Breast epithelium (tissue), 4 donors: Measurements from ENCODE around the gene TRIM10. TPM values are rescaled to one million over a fixed set of nuclear protein-coding genes. Genes with fewer than 3 reads are reported as not detected.
A peak's percentile ranks its signal among the peaks of the same experiment; 100 is the strongest.
"Not testable (repeated sequence)": the region's sequence is repeated elsewhere in the genome, so short reads cannot be mapped to it uniquely, and the experiment has no call there.

Experiments used
- DNase-seq, 2 donors: peaks; one replicate each; pipeline ENCODE4 v3.0.0-alpha.2; 2019; ENCODE audit warnings: low spot score in 2 of 2
- H3K27ac ChIP-seq, 2 donors: fragments of 200-600 bp; sonication (generic) in 1 of 2; one replicate each; pipeline ENCODE4 v1.5.1; 2016 to 2019; ENCODE audit warnings: mild to moderate bottlenecking in 1 of 2
- H3K27me3 ChIP-seq, 2 donors: fragments of 200-600 bp; sonication (generic) in 1 of 2; one replicate each; pipeline versions ENCODE4 v1.5.1 to v1.6.0; 2017 to 2019; ENCODE audit warnings: control low read depth in 1 of 2, mild to moderate bottlenecking in 1 of 2
- H3K36me3 ChIP-seq: fragments of 200-600 bp; one replicate; pipeline ENCODE4 v1.5.1; 2019
- H3K4me1 ChIP-seq, 2 donors: fragments of 200-600 bp; sonication (generic); one replicate each; pipeline ENCODE4 v1.5.1; 2016 to 2019; ENCODE audit warnings: control low read depth in 1 of 2
- H3K4me3 ChIP-seq, 3 donors: fragments of 200-600 bp; sonication (generic); 1 replicate in 2 of 3; 2 replicates in 1 of 3; pipeline ENCODE4 v1.5.1; 2016 to 2019; ENCODE audit warnings: mild to moderate bottlenecking in 3 of 3, moderate library complexity in 2 of 3
- H3K9me3 ChIP-seq, 2 donors: fragments of 200-600 bp; sonication (generic) in 1 of 2; one replicate each; pipeline ENCODE4 v1.5.1; 2016 to 2019; ENCODE audit warnings: control low read depth in 1 of 2
- POLR2A ChIP-seq: fragments of 450-650 bp; IDR thresholded peaks from one replicate; pipeline ENCODE4 v1.6.1; 2016; ENCODE audit warnings: antibody characterized with exemption, mild to moderate bottlenecking, moderate library complexity
- POLR2AphosphoS5 ChIP-seq, 3 donors: sonication (generic); formaldehyde crosslinking; IDR thresholded peaks; one replicate each; pipeline ENCODE4 v1.6.1; 2017; ENCODE audit warnings: antibody characterized with exemption in 3 of 3
- intact Hi-C: fragments of 100-400 bp; cut with DNase I; formaldehyde crosslinking; loops from one replicate; pipeline ENCODE4 v1.15.1; 2023; ENCODE audit warnings: low total_unique reads
- total RNA-seq, 3 donors: library from RNA; depleted of rRNA; stranded (reverse); fragments of >200 nt; gene quantifications; one replicate each; pipeline ENCODE4 v1.1.0, GENCODE V29; 2016
- TF ChIP-seq, protein P1 (sequence below), 3 donors: fragments of 450-650 bp; IDR thresholded peaks; one replicate each; pipeline ENCODE4 v1.5.1; 2016 to 2017; ENCODE audit warnings: antibody characterized with exemption in 3 of 3, mild to moderate bottlenecking in 3 of 3, moderate library complexity in 3 of 3

Gene TRIM10
- total RNA-seq, 3 donors from 2014 or later: not detected

DNA sequence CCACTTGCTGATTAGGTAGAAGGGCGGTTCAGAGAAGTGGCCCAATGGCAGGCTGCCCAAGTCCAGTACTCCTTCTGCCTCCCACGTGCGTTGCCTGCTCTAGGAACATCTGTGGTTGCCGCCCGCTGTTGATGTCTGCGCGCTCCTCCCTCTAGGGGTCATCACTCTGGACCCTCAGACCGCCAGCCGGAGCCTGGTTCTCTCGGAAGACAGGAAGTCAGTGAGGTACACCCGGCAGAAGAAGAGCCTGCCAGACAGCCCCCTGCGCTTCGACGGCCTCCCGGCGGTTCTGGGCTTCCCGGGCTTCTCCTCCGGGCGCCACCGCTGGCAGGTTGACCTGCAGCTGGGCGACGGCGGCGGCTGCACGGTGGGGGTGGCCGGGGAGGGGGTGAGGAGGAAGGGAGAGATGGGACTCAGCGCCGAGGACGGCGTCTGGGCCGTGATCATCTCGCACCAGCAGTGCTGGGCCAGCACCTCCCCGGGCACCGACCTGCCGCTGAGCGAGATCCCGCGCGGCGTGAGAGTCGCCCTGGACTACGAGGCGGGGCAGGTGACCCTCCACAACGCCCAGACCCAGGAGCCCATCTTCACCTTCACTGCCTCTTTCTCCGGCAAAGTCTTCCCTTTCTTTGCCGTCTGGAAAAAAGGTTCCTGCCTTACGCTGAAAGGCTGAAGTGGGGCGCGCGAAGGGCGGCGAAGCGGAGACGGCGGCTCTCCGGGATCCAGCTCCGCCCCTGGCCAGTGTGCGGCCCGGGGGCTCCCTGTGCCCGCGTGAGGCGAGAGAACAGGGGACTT, 10.9 kb upstream of the TRIM10 start:
- peak overlapping the region in 1 of 3 donors; percentile 54 for H3K4me3 ChIP-seq
- intact Hi-C loops: no loop called here
- H3K9me3 ChIP-seq: no peaks in the 10 kb centered on the region
- H3K27ac ChIP-seq: no peak overlapping the region
- H3K36me3 ChIP-seq: no peaks in the 10 kb centered on the region
- TF ChIP-seq POLR2A (no peak), POLR2AphosphoS5 (IDR thresholded peaks at IDR 0.05) (no peak)
- TF ChIP-seq, protein P1, sequence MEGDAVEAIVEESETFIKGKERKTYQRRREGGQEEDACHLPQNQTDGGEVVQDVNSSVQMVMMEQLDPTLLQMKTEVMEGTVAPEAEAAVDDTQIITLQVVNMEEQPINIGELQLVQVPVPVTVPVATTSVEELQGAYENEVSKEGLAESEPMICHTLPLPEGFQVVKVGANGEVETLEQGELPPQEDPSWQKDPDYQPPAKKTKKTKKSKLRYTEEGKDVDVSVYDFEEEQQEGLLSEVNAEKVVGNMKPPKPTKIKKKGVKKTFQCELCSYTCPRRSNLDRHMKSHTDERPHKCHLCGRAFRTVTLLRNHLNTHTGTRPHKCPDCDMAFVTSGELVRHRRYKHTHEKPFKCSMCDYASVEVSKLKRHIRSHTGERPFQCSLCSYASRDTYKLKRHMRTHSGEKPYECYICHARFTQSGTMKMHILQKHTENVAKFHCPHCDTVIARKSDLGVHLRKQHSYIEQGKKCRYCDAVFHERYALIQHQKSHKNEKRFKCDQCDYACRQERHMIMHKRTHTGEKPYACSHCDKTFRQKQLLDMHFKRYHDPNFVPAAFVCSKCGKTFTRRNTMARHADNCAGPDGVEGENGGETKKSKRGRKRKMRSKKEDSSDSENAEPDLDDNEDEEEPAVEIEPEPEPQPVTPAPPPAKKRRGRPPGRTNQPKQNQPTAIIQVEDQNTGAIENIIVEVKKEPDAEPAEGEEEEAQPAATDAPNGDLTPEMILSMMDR (IDR thresholded peaks at IDR 0.05): no peak
- H3K4me1 ChIP-seq: peaks cover 0 to 4% of the 10 kb centered on the region in 2 donors
- peaks cover 0 to 46% of the 10 kb centered on the region in 2 donors for H3K27me3 ChIP-seq
- no peak for DNase-seq

DNA sequence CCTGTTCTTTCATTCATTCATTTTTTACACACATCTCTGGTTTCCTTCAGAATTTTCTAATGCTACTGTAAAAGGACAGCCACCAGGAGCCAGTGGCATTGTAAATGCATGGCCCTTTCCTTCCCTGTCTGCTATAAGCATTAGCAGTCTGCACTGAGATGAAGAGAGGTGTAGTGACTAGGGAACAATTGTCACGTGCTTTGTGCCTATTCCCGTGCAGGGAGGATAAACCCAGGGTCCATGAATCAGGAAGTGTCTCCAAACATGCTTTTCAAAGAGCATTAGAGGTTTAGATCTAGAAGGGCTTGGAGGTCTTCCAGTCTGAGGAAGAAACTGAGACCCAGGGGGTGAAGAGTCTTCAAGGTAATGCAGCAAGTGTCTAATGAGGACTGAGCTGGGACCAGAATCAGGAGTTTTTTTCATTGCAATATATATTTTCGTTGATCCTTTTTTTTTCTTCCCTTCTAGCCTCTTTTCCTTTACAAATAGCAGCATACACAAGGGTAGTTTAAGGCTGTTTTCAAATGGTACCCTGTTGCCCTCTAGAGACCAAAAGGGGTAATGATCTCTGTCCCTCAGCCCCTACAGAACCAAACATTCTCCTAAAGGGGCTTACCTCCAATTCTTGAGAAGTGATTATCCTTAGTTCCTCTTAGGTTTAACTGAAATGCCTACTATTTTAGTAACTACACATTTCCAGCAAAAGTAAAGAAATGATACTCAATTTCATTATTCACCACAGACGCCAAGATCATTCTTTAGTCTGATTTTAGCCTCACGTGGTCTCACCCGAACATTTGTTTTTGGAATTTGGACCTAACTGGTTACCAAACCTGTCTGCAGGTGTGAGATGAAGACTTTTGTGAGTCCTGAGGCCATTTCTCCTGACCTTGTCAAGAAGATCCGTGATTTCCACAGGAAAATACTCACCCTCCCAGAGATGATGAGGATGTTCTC, 8.9 kb upstream of the TRIM10 start:
- H3K27me3 ChIP-seq: peaks cover 0 to 47% of the 10 kb centered on the region in 2 donors
- H3K4me3 ChIP-seq: no peak overlapping the region
- H3K9me3 ChIP-seq: no peaks in the 10 kb centered on the region
- no peaks in the 10 kb centered on the region for H3K36me3 ChIP-seq
- TF ChIP-seq, protein P1 (IDR thresholded peaks at IDR 0.05): peak; percentile 49 to 74 (median 67)
- TF ChIP-seq POLR2A: no peak
- no peak for DNase-seq
- H3K27ac ChIP-seq: no peak overlapping the region
- peaks cover 0 to 4% of the 10 kb centered on the region in 2 donors for H3K4me1 ChIP-seq
- intact Hi-C loops: loop anchor here (5.0 kb wide), 1 partner anchor 837 kb away; no protein-coding TSS in a partner anchor

DNA sequence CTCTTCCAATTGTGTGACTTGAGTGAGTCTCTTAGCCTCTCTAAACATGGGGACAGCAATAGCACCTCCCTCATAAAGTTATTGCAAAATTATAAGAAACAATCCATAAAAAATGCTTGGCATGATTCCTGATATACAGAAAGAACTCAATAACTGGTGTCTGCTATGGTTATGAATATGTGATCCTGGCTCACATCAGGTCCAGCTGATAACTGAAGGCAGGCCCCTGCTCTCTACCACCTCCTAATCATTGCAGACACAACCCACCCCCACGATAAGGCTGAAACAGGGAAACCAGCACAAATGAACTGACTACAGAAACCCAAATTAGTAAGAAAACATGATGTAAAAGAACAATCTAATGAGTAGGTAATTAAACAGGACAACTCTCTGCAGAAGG, 7.7 kb upstream of the TRIM10 start:
- Histone ChIP-seq H3K27me3 (peaks cover 0 to 51% of the 10 kb centered on the region in 2 donors), H3K4me3 (no peak overlapping the region), H3K9me3 (no peaks in the 10 kb centered on the region), H3K27ac (no peak overlapping the region), H3K36me3 (no peaks in the 10 kb centered on the region), H3K4me1 (peaks cover 0 to 4% of the 10 kb centered on the region in 2 donors)
- no peak for DNase-seq
- TF ChIP-seq, protein P1 (IDR thresholded peaks at IDR 0.05): no peak
- TF ChIP-seq POLR2AphosphoS5 (IDR thresholded peaks at IDR 0.05) (no peak), POLR2A (no peak)
- intact Hi-C loops: loop anchor here (5.0 kb wide), 1 partner anchor 839 kb away; no protein-coding TSS in a partner anchor

DNA sequence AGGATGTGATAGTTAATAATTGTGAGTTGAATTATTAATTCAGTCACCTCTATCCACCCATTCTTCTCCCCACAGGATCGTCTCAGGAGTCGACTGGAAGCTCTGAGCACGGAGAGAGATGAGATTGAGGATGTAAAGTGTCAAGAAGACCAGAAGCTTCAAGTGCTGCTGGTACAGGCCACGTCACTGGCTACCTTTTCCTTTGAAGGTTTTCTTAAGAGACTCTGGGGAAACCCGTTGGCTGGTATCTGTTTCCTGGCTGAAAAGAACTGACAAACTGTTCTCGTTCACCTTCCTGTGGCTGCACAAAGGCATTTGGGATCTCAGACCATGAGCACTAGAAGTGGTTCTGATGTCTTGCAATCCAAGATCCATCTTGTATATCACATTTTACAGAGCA, 6.1 kb upstream of the TRIM10 start:
- H3K4me1 ChIP-seq: peaks cover 0 to 4% of the 10 kb centered on the region in 2 donors
- no peaks in the 10 kb centered on the region for H3K9me3 ChIP-seq
- TF ChIP-seq, protein P1 (IDR thresholded peaks at IDR 0.05): no peak
- no peak for TF ChIP-seq POLR2A
- TF ChIP-seq POLR2AphosphoS5 (IDR thresholded peaks at IDR 0.05): no peak
- DNase-seq: no peak
- peaks cover 0 to 48% of the 10 kb centered on the region in 2 donors for H3K27me3 ChIP-seq
- no peak overlapping the region for H3K27ac ChIP-seq
- H3K36me3 ChIP-seq: no peaks in the 10 kb centered on the region
- H3K4me3 ChIP-seq: no peak overlapping the region
- intact Hi-C loops: loop anchor here (5.0 kb wide), 1 partner anchor 840 kb away; no protein-coding TSS in a partner anchor

DNA sequence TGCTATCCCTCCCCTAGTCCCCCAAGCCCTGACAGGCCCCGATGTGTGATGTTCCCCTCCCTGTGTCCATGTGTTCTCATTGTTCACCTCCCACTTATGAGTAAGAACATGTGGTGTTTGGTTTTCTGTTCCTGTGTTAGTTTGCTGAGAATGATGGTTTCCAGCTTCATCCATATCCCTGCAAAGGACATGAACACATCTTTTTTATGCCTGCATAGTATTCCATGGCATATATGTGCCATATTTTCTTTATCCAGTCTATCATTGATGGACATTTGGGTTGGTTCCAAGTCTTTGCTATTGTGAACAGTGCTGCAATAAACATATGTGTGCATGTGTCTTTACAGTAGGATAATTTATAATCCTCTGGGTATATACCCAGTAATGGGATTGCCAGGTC, 4.2 kb upstream of the TRIM10 start:
- DNase-seq, H3K9me3 ChIP-seq, H3K4me1 ChIP-seq, H3K4me3 ChIP-seq, H3K27ac ChIP-seq, H3K36me3 ChIP-seq: not testable (repeated sequence)
- peaks cover 0 to 31% of the 10 kb centered on the region in 2 donors for H3K27me3 ChIP-seq
- intact Hi-C loops: loop anchor here (5.0 kb wide), 1 partner anchor 842 kb away; no protein-coding TSS in a partner anchor
